Fibroblast of lung (primary cell): Measurements from ENCODE around the gene COL4A2. TPM values are rescaled to one million over a fixed set of nuclear protein-coding genes. Genes with fewer than 3 reads are reported as not detected.

Experiments
- DNase-seq, 2 donors: peaks; one replicate each; pipeline versions ENCODE4 v3.0.0 to v3.0.0-alpha.2; 2010; ENCODE audit warnings: low read depth in 2 of 2
- H2AFZ ChIP-seq: 2 replicates; pipeline ENCODE4 v1.5.1; 2012; ENCODE audit warnings: low read length, control low read depth, inconsistent platforms
- H3K27ac ChIP-seq: 2 replicates; pipeline ENCODE4 v1.5.1; 2011; ENCODE audit warnings: low read length, control low read depth; ENCODE audit not compliant: insufficient read depth
- H3K27me3 ChIP-seq: 2 replicates; pipeline ENCODE4 v1.5.1; 2011; ENCODE audit warnings: mild to moderate bottlenecking, low read length; ENCODE audit not compliant: control insufficient read depth, insufficient read depth
- H3K36me3 ChIP-seq: 2 replicates; pipeline ENCODE4 v1.5.1; 2011; ENCODE audit warnings: low read length; ENCODE audit not compliant: control insufficient read depth, insufficient read depth
- H3K4me1 ChIP-seq: 2 replicates; pipeline ENCODE4 v1.5.1; 2011; ENCODE audit warnings: low read length; ENCODE audit not compliant: control insufficient read depth, insufficient read depth; ENCODE audit errors: extremely low read depth
- H3K4me2 ChIP-seq: 2 replicates; pipeline ENCODE4 v1.5.1; 2011; ENCODE audit warnings: low read length, control low read depth; ENCODE audit not compliant: insufficient read depth; ENCODE audit errors: extremely low read depth
- H3K4me3 ChIP-seq, 4 experiments: fragments of 200-600 bp in 1 of 4; sonication (generic) in 1 of 4; replicated peaks in 1 of 4; 2 replicates each; pipeline ENCODE4 v1.5.1; 2011 to 2016; ENCODE audit warnings: low read length in 4 of 4, low read depth in 3 of 4, mild to moderate bottlenecking in 3 of 4, control low read depth in 2 of 4, inconsistent platforms in 1 of 4, mixed read lengths in 1 of 4; ENCODE audit not compliant: insufficient read depth in 1 of 4; ENCODE audit errors: control extremely low read depth in 1 of 4
- H3K79me2 ChIP-seq: 2 replicates; pipeline ENCODE4 v1.5.1; 2012; ENCODE audit warnings: mild to moderate bottlenecking, low read length, inconsistent platforms; ENCODE audit not compliant: control insufficient read depth, insufficient read depth
- H3K9ac ChIP-seq: 2 replicates; pipeline ENCODE4 v1.5.1; 2011; ENCODE audit warnings: mild to moderate bottlenecking, low read length, control low read depth; ENCODE audit not compliant: insufficient read depth
- H3K9me3 ChIP-seq: 2 replicates; pipeline ENCODE4 v1.5.1; 2012; ENCODE audit warnings: low read depth, low read length; ENCODE audit not compliant: control insufficient read depth, insufficient read depth
- H4K20me1 ChIP-seq: 2 replicates; pipeline ENCODE4 v1.5.1; 2011; ENCODE audit warnings: low read length; ENCODE audit not compliant: control insufficient read depth, insufficient read depth; ENCODE audit errors: extremely low read depth
- CTCF ChIP-seq, 2 donors: IDR thresholded peaks in 1 of 2; conservative IDR thresholded peaks in 1 of 2; 1 replicate in 1 of 2; 2 replicates in 1 of 2; pipeline ENCODE4 v1.5.1; 2011 to 2012; ENCODE audit warnings: low read length in 2 of 2, control low read depth in 1 of 2, inconsistent platforms in 1 of 2, low read depth in 1 of 2, mild to moderate bottlenecking in 1 of 2
- EZH2 ChIP-seq: IDR thresholded peaks from 2 replicates; pipeline ENCODE4 v1.5.1; 2012; ENCODE audit warnings: low read length, control low read depth, mild to moderate bottlenecking; ENCODE audit errors: missing control alignments
- polyA plus RNA-seq, 2 donors: library from polyadenylated mRNA; depleted of rRNA in 1 of 2; stranded (reverse) in 1 of 2; unstranded in 1 of 2; fragments of >200 nt; gene quantifications; 2 replicates each; pipeline ENCODE4 v1.2.1, GENCODE V29; 2011 to 2012; ENCODE audit warnings: missing spikeins in 1 of 2
- total RNA-seq: library from RNA; depleted of rRNA; stranded (reverse); fragments of >200 nt; gene quantifications from 2 replicates; pipeline ENCODE4 v1.2.1, GENCODE V29; 2014

The COL4A2 gene
- total and polyA plus RNA-seq, 2 donors (not counting 1 experiment from before 2014, with no cell fraction given), result 93.1 to 463 TPM

GRCh38 chr13:110271313-110271712 is 35.8 kb upstream of the COL4A2 start:
- Histone ChIP-seq H3K27me3 (no peaks in the 10 kb centered on the region), H3K9me3 (no peaks in the 10 kb centered on the region), H3K36me3 (no peaks in the 10 kb centered on the region), H3K79me2 (peaks cover 74% of the 10 kb centered on the region), H4K20me1 (no peaks in the 10 kb centered on the region), H3K27ac (no peak overlapping the region), H3K4me1 (peaks cover 13% of the 10 kb centered on the region), H2AFZ (no peak overlapping the region), H3K9ac (no peak overlapping the region), H3K4me3 (no peak overlapping the region), H3K4me2 (no peak overlapping the region)
- TF ChIP-seq CTCF (conservative IDR thresholded peaks at IDR 0.05 in 1 of 2, IDR thresholded peaks at IDR 0.05 in 1 of 2; ENCODE audit: low read depth in 1 of 2, low read length in 2 of 2) (no peak), EZH2 (no peak)
- no peak for DNase-seq

GRCh38 chr13:110272227-110272626 is 34.9 kb upstream of the COL4A2 start:
- no peaks in the 10 kb centered on the region for H4K20me1 ChIP-seq
- H3K27ac ChIP-seq, result no peak overlapping the region
- H3K79me2 ChIP-seq, result peaks cover 69% of the 10 kb centered on the region

GRCh38 chr13:110272651-110273050 is 34.4 kb upstream of the COL4A2 start:
- H3K27ac ChIP-seq, result no peak overlapping the region
- no peak for DNase-seq

More at GRCh38 chr13:110272227-110272626, 34.9 kb upstream of the COL4A2 start:
- Histone ChIP-seq H3K36me3 (no peaks in the 10 kb centered on the region), H3K4me1 (peaks cover 9% of the 10 kb centered on the region), H3K9ac (no peak overlapping the region), H3K9me3 (no peaks in the 10 kb centered on the region), H3K4me3 (no peak overlapping the region), H2AFZ (no peak overlapping the region), H3K4me2 (no peak overlapping the region), H3K27me3 (no peaks in the 10 kb centered on the region)
- TF ChIP-seq CTCF (conservative IDR thresholded peaks at IDR 0.05 in 1 of 2, IDR thresholded peaks at IDR 0.05 in 1 of 2; ENCODE audit: low read depth in 1 of 2, low read length in 2 of 2), result no peak
- no peak for TF ChIP-seq EZH2
- DNase-seq, result no peak

More at GRCh38 chr13:110272651-110273050, 34.4 kb upstream of the COL4A2 start:
- no peak overlapping the region for H3K4me3 ChIP-seq
- TF ChIP-seq EZH2 (no peak), CTCF (conservative IDR thresholded peaks at IDR 0.05 in 1 of 2, IDR thresholded peaks at IDR 0.05 in 1 of 2; ENCODE audit: low read depth in 1 of 2, low read length in 2 of 2) (no peak)
- H3K9me3 ChIP-seq, result no peaks in the 10 kb centered on the region
- H3K4me1 ChIP-seq, result peaks cover 8% of the 10 kb centered on the region
- H2AFZ ChIP-seq, result no peak overlapping the region
- no peaks in the 10 kb centered on the region for H4K20me1 ChIP-seq
- peaks cover 69% of the 10 kb centered on the region for H3K79me2 ChIP-seq
- H3K4me2 ChIP-seq, result no peak overlapping the region
- H3K27me3 ChIP-seq, result no peaks in the 10 kb centered on the region
- no peak overlapping the region for H3K9ac ChIP-seq
- no peaks in the 10 kb centered on the region for H3K36me3 ChIP-seq
